Vagina (tissue), 2 donors: ENCODE results near the gene PARD6B.

Source experiments
- CTCF ChIP-seq, 3 experiments: fragments of 450-650 bp in 2 of 3; fragments of 200-600 bp in 1 of 3; sonication (generic) in 1 of 3; IDR thresholded peaks; one replicate each; pipeline ENCODE4 v1.5.1; 2017 to 2019; ENCODE audit warnings: antibody characterized with exemption in 3 of 3, mild to moderate bottlenecking in 2 of 3, moderate library complexity in 2 of 3
- POLR2A ChIP-seq, 2 donors: fragments of 450-650 bp; IDR thresholded peaks; one replicate each; pipeline ENCODE4 v1.6.1; 2017; ENCODE audit warnings: antibody characterized with exemption in 2 of 2, mild to moderate bottlenecking in 2 of 2, moderate library complexity in 2 of 2
- POLR2AphosphoS5 ChIP-seq, 2 donors: sonication (generic); formaldehyde crosslinking; IDR thresholded peaks; one replicate each; pipeline ENCODE4 v1.9.0; 2017; ENCODE audit warnings: antibody characterized with exemption in 2 of 2, mild to moderate bottlenecking in 2 of 2, low read depth in 1 of 2; ENCODE audit not compliant: insufficient read depth in 1 of 2

GRCh38 chr20:50728981-50729874 lies 2.2 kb upstream of the PARD6B start:
- TF ChIP-seq CTCF (IDR thresholded peaks at IDR 0.05), result no peak
- TF ChIP-seq POLR2AphosphoS5 (IDR thresholded peaks at IDR 0.05; ENCODE audit: insufficient read depth in 1 of 2, low read depth in 1 of 2), result no peak
- no peak for TF ChIP-seq POLR2A (IDR thresholded peaks at IDR 0.05)
